Stimulated activated CD8-positive, alpha-beta memory T cell treated with anti-CD3 and anti-CD28 coated beads, Interleukin-15, amount 100 ng/mL, for 24 hours (primary cell): ENCODE data around the gene TIGIT.

Source experiments
- DNase-seq: peaks from one replicate; pipeline ENCODE4 v3.0.0-alpha.2; 2020; ENCODE audit warnings: low read depth

The TIGIT gene

DNA sequence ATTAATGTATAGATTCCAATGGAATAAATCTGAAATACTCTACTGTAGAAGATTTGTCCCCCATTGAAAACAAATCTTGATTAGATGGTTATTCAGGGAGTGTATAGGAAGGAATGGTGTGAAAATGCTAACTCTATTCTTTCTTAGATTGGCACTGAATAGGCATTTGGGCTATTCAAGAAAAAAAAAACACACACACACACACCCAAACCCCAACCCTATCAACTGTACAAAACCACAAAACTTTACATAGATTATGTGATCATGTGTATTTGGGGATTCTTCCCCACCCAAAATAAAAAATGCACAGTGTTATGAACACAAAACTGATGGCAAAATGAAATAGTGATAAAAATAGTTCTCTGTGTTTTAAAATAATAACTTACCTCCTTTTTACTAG, 61.8 kb downstream of the TIGIT start:
- DNase-seq: no peak

DNA sequence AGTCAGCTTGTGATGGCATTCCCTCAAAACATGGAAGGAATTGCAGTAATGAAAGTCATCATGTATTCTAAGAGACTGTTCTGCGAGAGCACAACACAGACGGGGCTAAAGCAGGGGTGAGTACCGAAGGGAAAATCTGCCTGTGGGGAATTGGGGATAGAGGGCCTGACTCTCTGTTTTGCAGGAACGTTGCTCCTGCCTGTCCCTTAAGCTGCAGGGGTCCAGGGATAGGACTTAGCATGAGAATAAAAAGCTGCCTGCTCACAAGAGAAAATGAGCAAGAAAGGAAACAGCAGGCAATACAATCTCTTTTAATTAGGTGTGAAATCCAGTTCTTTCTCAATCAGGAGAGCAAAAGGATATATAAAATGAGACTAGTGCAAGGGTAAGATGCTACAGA, 62.2 kb downstream of the TIGIT start:
- no peak for DNase-seq

DNA sequence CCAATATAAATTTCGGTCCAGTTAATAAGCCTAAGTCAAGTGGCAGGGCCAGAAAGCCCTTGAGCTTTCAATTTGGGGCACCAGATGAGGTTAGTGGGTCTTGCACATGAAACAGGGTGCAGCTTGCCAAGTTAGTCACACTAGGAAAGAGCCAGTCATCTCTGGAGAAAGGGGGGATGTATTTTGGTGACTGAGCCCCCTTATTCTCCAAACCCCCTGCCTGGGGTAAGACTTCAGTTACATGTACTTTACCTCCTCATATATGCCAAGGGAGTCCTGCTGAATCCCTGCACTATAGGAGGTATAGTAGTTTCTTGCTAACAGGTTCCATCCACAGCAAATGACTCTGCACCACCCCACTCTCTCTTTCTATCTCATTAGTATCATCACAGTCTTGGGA, 62.7 kb downstream of the TIGIT start:
- DNase-seq: no peak
